Spleen (tissue), 7 donors: ENCODE results near the gene ACTN4.

ENCODE experiments used
- CTCF ChIP-seq, 11 experiments: fragments of 200-600 bp in 7 of 11; fragments of 450-650 bp in 4 of 11; sonication (generic) in 4 of 11; IDR thresholded peaks in 8 of 11; conservative IDR thresholded peaks in 3 of 11; 1 replicate in 7 of 11; 2 replicates in 4 of 11; pipeline versions ENCODE4 v1.4.0 to v1.8.0; 2016 to 2021; ENCODE audit warnings: antibody characterized with exemption in 11 of 11, inconsistent platforms in 4 of 11, mild to moderate bottlenecking in 1 of 11
- POLR2A ChIP-seq, 3 donors: fragments of 450-650 bp; IDR thresholded peaks; one replicate each; pipeline ENCODE4 v1.5.1; 2017; ENCODE audit warnings: antibody characterized with exemption in 3 of 3, mild to moderate bottlenecking in 1 of 3
- donor health status: DM: no; HTN: no; CAD: no; lungs with moderate emphysema.
- donor health status: DM: no; HTN: no; CAD: no.
- donor health status: DM: no; HTN: no; CAD: no.

- TF ChIP-seq CTCF (IDR thresholded peaks at IDR 0.05 in 8 of 11, conservative IDR thresholded peaks at IDR 0.05 in 3 of 11) (no peak), POLR2A (IDR thresholded peaks at IDR 0.05) (no peak)
Observed at GRCh38 chr19:38710416-38710702, 62.9 kb downstream of the ACTN4 start.
